Lower leg skin (tissue), 3 donors: ENCODE results near the gene KIF18B.

Experiments used
- CTCF ChIP-seq, 3 donors: fragments of 450-650 bp; IDR thresholded peaks; one replicate each; pipeline ENCODE4 v1.5.1; 2016; ENCODE audit warnings: antibody characterized with exemption in 3 of 3, mild to moderate bottlenecking in 3 of 3, moderate library complexity in 2 of 3
- POLR2A ChIP-seq, 2 donors: fragments of 450-650 bp; IDR thresholded peaks; one replicate each; pipeline ENCODE4 v1.6.1; 2016 to 2017; ENCODE audit warnings: antibody characterized with exemption in 2 of 2, mild to moderate bottlenecking in 1 of 2, moderate library complexity in 1 of 2

- TF ChIP-seq CTCF (IDR thresholded peaks at IDR 0.05) (no peak), POLR2A (IDR thresholded peaks at IDR 0.05) (no peak)
Observed at GRCh38 chr17:44908761-44909326, 38.7 kb downstream of the KIF18B start.
